ENCODE measurements around the gene CRIP2. TPM values are rescaled to one million over a fixed set of nuclear protein-coding genes. Genes with fewer than 3 reads are reported as not detected.

The CRIP2 gene
- total and polyA plus RNA-seq, 2 of the 8 experiments (the other 6 are each of a cell fraction or from before 2014, with no cell fraction given), result 4.2 to 13.5 TPM

GRCh38 chr14:105449276-105450122, 25.1 kb upstream of the CRIP2 start:
- Histone ChIP-seq H4K5ac (ENCODE audit: insufficient read length, low read depth, low read length) (no peak overlapping the region), H2AK5ac (ENCODE audit: low read depth, low read length) (no peak overlapping the region), H3K79me2 (ENCODE audit: control insufficient read depth in 1 of 2, insufficient read depth in 2 of 2, low read length in 2 of 2) (peaks cover 0 to 2% of the 10 kb centered on the region in 2 experiments; a peak in 1 of 4 replicates), H2BK15ac (ENCODE audit: low read length) (no peak overlapping the region), H2AFZ (ENCODE audit: low read length) (no peak overlapping the region), H3K23me2 (ENCODE audit: low read depth, low read length) (no peaks in the 10 kb centered on the region), H2BK20ac (ENCODE audit: low read length) (no peak overlapping the region), H2BK12ac (ENCODE audit: low read depth, low read length) (no peak overlapping the region), H3K18ac (ENCODE audit: extremely low read depth, low read length) (no peak overlapping the region), H3K4me2 (ENCODE audit: insufficient read depth in 1 of 2, low read depth in 2 of 2, low read length in 2 of 2) (no peak overlapping the region), H3K79me1 (ENCODE audit: low read depth, low read length) (peaks cover 4% of the 10 kb centered on the region; the same call in 1 of the 2 replicates), H3K23ac (ENCODE audit: insufficient read length) (no peak overlapping the region), H3K4me1 (replicated peaks in 1 of 4; ENCODE audit: control insufficient read depth in 3 of 4, insufficient read depth in 4 of 4, low read length in 3 of 4) (no peaks in the 10 kb centered on the region), H3K14ac (ENCODE audit: insufficient read length) (no peak overlapping the region), H2BK120ac (replicated peaks; ENCODE audit: low read depth, low read length) (no peak overlapping the region), H3K27me3 (replicated peaks in 1 of 4; ENCODE audit: control insufficient read depth in 3 of 4, extremely low read depth in 1 of 4, insufficient read depth in 3 of 4, low read length in 3 of 4) (no peaks in the 10 kb centered on the region), H3K9ac (replicated peaks in 1 of 4; ENCODE audit: extremely low read depth in 1 of 4, low read depth in 3 of 4, low read length in 3 of 4) (no peak overlapping the region), H4K8ac (ENCODE audit: extremely low read depth, insufficient read depth, low read length) (peak overlapping the region; percentile 21), H4K20me1 (replicated peaks in 1 of 2; ENCODE audit: control insufficient read depth in 1 of 2, insufficient read depth in 2 of 2, low read length in 2 of 2) (peaks cover 14 to 19% of the 10 kb centered on the region in 2 experiments), H3K4ac (replicated peaks; ENCODE audit: insufficient read length, low read depth, low read length) (no peak overlapping the region), H2BK5ac (ENCODE audit: low read depth, low read length) (no peak overlapping the region), H3K36me3 (ENCODE audit: control insufficient read depth in 2 of 4, insufficient read depth in 4 of 4, low read length in 3 of 4) (peaks cover 17 to 48% (median 30%) of the 10 kb centered on the region in 4 experiments), H3K27ac (ENCODE audit: low read depth, low read length) (no peak overlapping the region), H3K9me3 (ENCODE audit: insufficient read depth in 2 of 2, low read depth in 1 of 2, low read length in 1 of 2) (no peaks in the 10 kb centered on the region), H3K4me3 (ENCODE audit: extremely low read depth in 1 of 4, insufficient read depth in 2 of 4, low read depth in 3 of 4, low read length in 4 of 4) (no peak overlapping the region), H4K91ac (replicated peaks; ENCODE audit: insufficient read length, low read length) (no peak overlapping the region), H3K56ac (replicated peaks; ENCODE audit: insufficient read length, low read depth, low read length) (no peak overlapping the region)
- no peak for FAIRE-seq
- 91% methylated on average over 29 of the region's 47 CpGs; no CpG with 5 or more reads in 1 of the 2 experiments for WGBS, 2 experiments (ENCODE audit: extremely low coverage in 1 of 2, insufficient coverage in 1 of 2, insufficient read length in 1 of 2, insufficient replicate concordance in 2 of 2, low coverage in 1 of 2, low lambda C conversion rate in 2 of 2, missing lambda C conversion rate in 1 of 2)
- POLR2A ChIA-PET (ENCODE audit: partially characterized antibody), result interaction anchor here (0.6 kb wide), 1 partner anchor 52 kb away, joined by 3 read pairs; no protein-coding TSS in a partner anchor
- CTCF ChIA-PET (ENCODE audit: partially characterized antibody), result interaction anchor here (0.6 to 2.5 kb wide), 5 partner anchors 13 to 58 kb away, joined by 3 to 11 read pairs (median 4); no protein-coding TSS in a partner anchor
- TF ChIP-seq BCL11A (IDR thresholded peaks at IDR 0.05; ENCODE audit: low read depth in 2 of 2, low read length in 2 of 2) (no peak), POU5F1 (IDR thresholded peaks at IDR 0.05; ENCODE audit: low read depth, low read length) (no peak)
- no peak for DNase-seq (ENCODE audit: low read depth in 1 of 2, low spot score in 2 of 2)
